CD4-positive, alpha-beta memory T cell (primary cell): ENCODE data around the gene ANKRD36C. TPM values are rescaled to one million over a fixed set of nuclear protein-coding genes. Genes with fewer than 3 reads are reported as not detected.
"Not testable (repeated sequence)": the region's sequence is repeated elsewhere in the genome, so short reads cannot be mapped to it uniquely, and the experiment has no call there.

Experiments
- CTCF ChIA-PET: fragments of 350-600 bp; sonication (Branson Sonifier 250); formaldehyde crosslinking; loops from one replicate; lab custom pipeline; 2021; ENCODE audit warnings: inconsistent platforms; ENCODE audit not compliant: partially characterized antibody; lab: Charles Lee
- POLR2A ChIA-PET: fragments of 350-600 bp; sonication (Branson Sonifier 250); formaldehyde crosslinking; loops from one replicate; lab custom pipeline; 2021; ENCODE audit not compliant: partially characterized antibody; lab: Charles Lee
- DNase-seq, 5 donors: peaks; one replicate each; pipeline versions ENCODE4 v3.0.0 to v3.0.0-alpha.2; 2020 to 2022; ENCODE audit warnings: mixed read lengths in 1 of 5
- H3K27ac ChIP-seq: one replicate; pipeline ENCODE4 v1.7.0; 2013; ENCODE audit warnings: low read depth, low read length
- H3K27me3 ChIP-seq: 2 replicates; pipeline ENCODE4 v1.7.0; 2013; ENCODE audit warnings: mild to moderate bottlenecking, low read length, moderate library complexity; ENCODE audit not compliant: insufficient read depth
- H3K36me3 ChIP-seq: 2 replicates; pipeline ENCODE4 v1.7.0; 2013; ENCODE audit warnings: mild to moderate bottlenecking, low read length, moderate library complexity; ENCODE audit not compliant: insufficient read depth
- H3K4me1 ChIP-seq: 2 replicates; pipeline ENCODE4 v1.7.0; 2013; ENCODE audit warnings: mild to moderate bottlenecking, low read length, moderate library complexity; ENCODE audit not compliant: insufficient read depth
- H3K4me3 ChIP-seq, 2 donors: one replicate each; pipeline ENCODE4 v1.7.0; 2013; ENCODE audit warnings: low read length in 2 of 2, mild to moderate bottlenecking in 1 of 2
- H3K9me3 ChIP-seq, 2 donors: one replicate each; pipeline ENCODE4 v1.7.0; 2013; ENCODE audit warnings: low read length in 2 of 2, control low read depth in 1 of 2; ENCODE audit not compliant: control insufficient read depth in 1 of 2
- H3K27ac Mint-ChIP-seq, 7 donors: one replicate each; pipeline ENCODE4 v1.8.0; 2020 to 2021; ENCODE audit warnings: mixed read lengths in 7 of 7, mild to moderate bottlenecking in 6 of 7, inconsistent platforms in 3 of 7, moderate library complexity in 3 of 7
- H3K27me3 Mint-ChIP-seq, 2 donors: one replicate each; pipeline ENCODE4 v1.8.0; 2020 to 2021; ENCODE audit warnings: mixed read lengths in 2 of 2
- H3K36me3 Mint-ChIP-seq, 2 donors: one replicate each; pipeline ENCODE4 v1.8.0; 2020 to 2021; ENCODE audit warnings: mixed read lengths in 2 of 2, inconsistent platforms in 1 of 2, mild to moderate bottlenecking in 1 of 2
- H3K4me1 Mint-ChIP-seq, 4 donors: one replicate each; pipeline ENCODE4 v1.8.0; 2020 to 2021; ENCODE audit warnings: mixed read lengths in 4 of 4, mild to moderate bottlenecking in 1 of 4
- H3K4me3 Mint-ChIP-seq, 8 donors: one replicate each; pipeline ENCODE4 v1.8.0; 2020 to 2021; ENCODE audit warnings: mixed read lengths in 8 of 8, mild to moderate bottlenecking in 7 of 8, moderate library complexity in 6 of 8, inconsistent platforms in 3 of 8
- H3K9me3 Mint-ChIP-seq, 8 donors: one replicate each; pipeline ENCODE4 v1.8.0; 2020 to 2021; ENCODE audit warnings: mixed read lengths in 8 of 8, mild to moderate bottlenecking in 5 of 8, inconsistent platforms in 3 of 8, moderate library complexity in 1 of 8
- intact Hi-C: fragments of 100-400 bp; cut with micrococcal nuclease; formaldehyde crosslinking; loops from one replicate; pipeline ENCODE4 v1.15.1; 2023
- polyA plus RNA-seq, 2 donors: library from polyadenylated mRNA; unstranded; fragments of 300-500 nt; fragmentation: Illumina TruSeq; gene quantifications; one replicate each; pipeline ENCODE4 v1.2.3, GENCODE V29; 2021
- total RNA-seq, 2 experiments: library from RNA; stranded (reverse); gene quantifications; one replicate each; pipeline ENCODE4 v1.2.3, GENCODE V29; 2021

Gene ANKRD36C
- total and polyA plus RNA-seq, 4 experiments from 2014 or later, result 6.8 to 93.4 (median 57.3) TPM

DNA sequence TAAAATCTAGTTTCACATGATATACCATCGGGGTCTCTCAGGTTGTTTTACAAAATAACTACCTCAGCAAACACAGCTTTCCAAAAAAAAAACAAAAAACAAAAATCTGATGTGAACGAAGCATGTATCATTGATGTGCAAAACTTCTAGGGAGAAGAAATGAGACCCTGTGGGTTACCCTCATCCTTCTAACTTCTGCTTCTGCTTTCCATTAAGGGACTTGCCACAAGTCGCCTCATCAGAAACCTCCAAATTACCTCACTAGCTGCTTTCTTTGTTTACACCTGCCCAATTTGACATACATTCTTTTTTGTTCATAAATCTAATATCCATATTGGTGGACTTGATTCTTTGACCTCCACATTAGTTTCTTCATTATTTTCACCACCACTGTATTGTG is 60.9 kb downstream of the ANKRD36C start:
- H3K27ac ChIP-seq, DNase-seq, H3K4me3 Mint-ChIP-seq, H3K4me1 ChIP-seq, H3K9me3 Mint-ChIP-seq, H3K27me3 Mint-ChIP-seq, H3K4me3 ChIP-seq, CTCF ChIA-PET, H3K9me3 ChIP-seq, H3K36me3 ChIP-seq, intact Hi-C loops, POLR2A ChIA-PET, H3K27ac Mint-ChIP-seq, H3K4me1 Mint-ChIP-seq, H3K27me3 ChIP-seq: not testable (repeated sequence)
- peaks cover 42 to 43% of the 10 kb centered on the region in 2 donors for H3K36me3 Mint-ChIP-seq

DNA sequence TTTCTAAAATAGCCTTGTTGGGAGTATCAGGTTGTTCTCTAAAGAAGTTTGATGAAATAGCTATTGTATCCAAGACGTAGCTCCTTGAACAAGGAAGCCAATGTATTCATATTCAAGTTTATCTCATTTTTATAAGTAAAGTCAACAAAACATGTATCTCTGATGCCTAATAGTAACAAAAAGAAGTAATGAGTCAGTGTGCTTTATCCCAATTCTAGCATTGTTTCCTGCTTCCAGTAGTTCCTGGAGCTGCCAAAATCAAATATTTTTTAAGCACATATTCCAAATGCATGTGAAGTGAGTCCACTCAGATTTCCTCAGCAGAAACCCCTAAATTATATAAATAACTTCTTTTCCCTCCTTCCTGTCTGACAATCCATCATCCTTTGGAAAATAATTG is 74.6 kb downstream of the ANKRD36C start:
- H3K27me3 Mint-ChIP-seq, H3K27ac Mint-ChIP-seq, H3K9me3 Mint-ChIP-seq, H3K4me3 ChIP-seq, H3K4me3 Mint-ChIP-seq, H3K27ac ChIP-seq, H3K27me3 ChIP-seq, intact Hi-C loops, POLR2A ChIA-PET, CTCF ChIA-PET, H3K36me3 ChIP-seq, DNase-seq, H3K4me1 Mint-ChIP-seq, H3K9me3 ChIP-seq, H3K4me1 ChIP-seq: not testable (repeated sequence)
- H3K36me3 Mint-ChIP-seq, result peaks cover 61 to 66% of the 10 kb centered on the region in 2 donors

DNA sequence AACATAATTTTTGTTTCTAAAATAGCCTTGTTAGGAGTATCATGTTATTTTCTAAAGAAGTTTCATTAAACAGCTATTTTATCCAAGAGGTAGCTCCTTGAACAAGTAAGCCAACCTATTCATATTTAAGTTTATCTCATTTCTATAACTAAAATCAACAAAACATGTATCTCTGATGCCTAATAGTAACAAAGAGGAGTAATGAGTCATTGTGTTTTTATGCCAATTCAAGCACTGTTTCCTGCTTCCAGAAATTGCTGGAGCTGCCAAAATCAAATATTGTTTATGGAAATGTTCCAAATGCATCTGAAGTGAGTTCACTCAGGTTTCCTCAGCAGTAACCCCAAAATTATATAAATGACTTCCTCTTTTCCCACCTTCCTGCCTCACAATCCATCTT is 76.5 kb downstream of the ANKRD36C start:
- H3K4me3 Mint-ChIP-seq, H3K4me1 Mint-ChIP-seq, H3K27me3 ChIP-seq, H3K36me3 ChIP-seq, intact Hi-C loops, H3K27ac ChIP-seq, CTCF ChIA-PET, H3K27ac Mint-ChIP-seq, DNase-seq, H3K9me3 ChIP-seq, H3K9me3 Mint-ChIP-seq, POLR2A ChIA-PET, H3K4me1 ChIP-seq, H3K27me3 Mint-ChIP-seq, H3K4me3 ChIP-seq: not testable (repeated sequence)
- H3K36me3 Mint-ChIP-seq, result peaks cover 65 to 73% of the 10 kb centered on the region in 2 donors

DNA sequence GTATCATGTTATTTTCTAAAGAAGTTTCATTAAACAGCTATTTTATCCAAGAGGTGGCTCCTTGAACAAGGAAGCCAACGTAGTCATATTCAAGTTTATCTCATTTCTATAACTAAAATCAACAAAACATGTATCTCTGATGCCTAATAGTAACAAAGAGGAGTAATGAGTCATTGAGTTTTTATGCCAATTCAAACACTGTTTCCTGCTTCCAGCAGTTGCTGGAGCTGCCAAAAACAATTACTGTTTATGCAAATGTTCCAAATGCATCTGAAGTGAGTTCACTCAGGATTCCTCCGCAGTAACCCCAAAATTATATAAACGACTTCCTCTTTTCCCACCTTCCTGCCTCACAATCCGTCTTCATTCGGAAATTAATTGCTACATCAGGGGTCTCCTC is 80.2 kb downstream of the ANKRD36C start:
- H3K9me3 Mint-ChIP-seq, DNase-seq, H3K4me3 Mint-ChIP-seq, H3K27ac ChIP-seq, H3K9me3 ChIP-seq, intact Hi-C loops, CTCF ChIA-PET, H3K27me3 ChIP-seq, H3K4me3 ChIP-seq, H3K4me1 Mint-ChIP-seq, POLR2A ChIA-PET, H3K4me1 ChIP-seq, H3K27me3 Mint-ChIP-seq, H3K36me3 ChIP-seq, H3K27ac Mint-ChIP-seq: not testable (repeated sequence)
- peaks cover 49 to 56% of the 10 kb centered on the region in 2 donors for H3K36me3 Mint-ChIP-seq

DNA sequence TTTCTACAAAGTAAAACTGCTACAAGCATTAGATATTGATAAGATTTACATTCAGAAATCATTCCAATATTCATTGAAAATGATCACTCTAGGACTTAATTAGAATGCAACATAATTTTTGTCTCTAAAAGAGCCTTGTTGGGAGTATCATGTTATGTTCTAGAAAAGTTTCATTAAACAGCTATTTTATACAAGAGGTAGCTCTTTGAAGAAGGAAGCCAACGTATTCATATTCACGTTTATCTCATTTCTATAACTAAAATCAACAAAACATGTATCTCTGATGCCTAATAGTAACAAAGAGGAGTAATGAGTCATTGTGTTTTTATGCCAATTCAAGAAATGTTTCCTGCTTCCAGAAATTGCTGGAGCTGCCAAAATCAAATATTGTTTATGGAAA is 97.2 kb downstream of the ANKRD36C start:
- H3K36me3 Mint-ChIP-seq, result peaks cover 16 to 38% of the 10 kb centered on the region in 2 donors
- H3K27me3 Mint-ChIP-seq, H3K36me3 ChIP-seq, H3K4me1 ChIP-seq, POLR2A ChIA-PET, H3K4me3 ChIP-seq, H3K4me1 Mint-ChIP-seq, intact Hi-C loops, H3K9me3 Mint-ChIP-seq, H3K27ac ChIP-seq, DNase-seq, H3K27me3 ChIP-seq, H3K9me3 ChIP-seq, CTCF ChIA-PET, H3K4me3 Mint-ChIP-seq, H3K27ac Mint-ChIP-seq: not testable (repeated sequence)

DNA sequence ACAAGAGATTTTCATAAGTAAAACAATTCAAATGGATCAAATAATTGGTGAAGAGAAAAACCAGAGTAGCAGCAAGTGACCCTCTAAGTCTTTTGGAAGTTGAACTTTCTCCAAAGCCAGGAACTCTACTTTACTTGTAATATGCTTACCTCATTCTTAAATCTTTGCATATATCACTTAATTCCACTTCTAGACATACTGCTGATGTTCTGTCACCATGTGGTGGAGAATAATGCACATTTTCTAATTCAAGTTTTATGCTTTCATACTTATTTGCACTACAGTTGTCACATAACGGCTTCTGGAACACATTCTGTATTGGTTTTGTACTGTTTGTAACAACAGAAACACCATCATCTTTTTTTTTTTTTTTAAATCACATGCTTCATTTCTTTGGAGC is 123.7 kb downstream of the ANKRD36C start:
- H3K27ac ChIP-seq, H3K4me1 ChIP-seq, H3K9me3 ChIP-seq, CTCF ChIA-PET, H3K4me1 Mint-ChIP-seq, H3K36me3 ChIP-seq, intact Hi-C loops, POLR2A ChIA-PET, H3K27me3 ChIP-seq, DNase-seq, H3K27ac Mint-ChIP-seq, H3K4me3 Mint-ChIP-seq, H3K9me3 Mint-ChIP-seq, H3K27me3 Mint-ChIP-seq, H3K4me3 ChIP-seq: not testable (repeated sequence)
- H3K36me3 Mint-ChIP-seq, result peaks cover 9 to 12% of the 10 kb centered on the region in 2 donors

DNA sequence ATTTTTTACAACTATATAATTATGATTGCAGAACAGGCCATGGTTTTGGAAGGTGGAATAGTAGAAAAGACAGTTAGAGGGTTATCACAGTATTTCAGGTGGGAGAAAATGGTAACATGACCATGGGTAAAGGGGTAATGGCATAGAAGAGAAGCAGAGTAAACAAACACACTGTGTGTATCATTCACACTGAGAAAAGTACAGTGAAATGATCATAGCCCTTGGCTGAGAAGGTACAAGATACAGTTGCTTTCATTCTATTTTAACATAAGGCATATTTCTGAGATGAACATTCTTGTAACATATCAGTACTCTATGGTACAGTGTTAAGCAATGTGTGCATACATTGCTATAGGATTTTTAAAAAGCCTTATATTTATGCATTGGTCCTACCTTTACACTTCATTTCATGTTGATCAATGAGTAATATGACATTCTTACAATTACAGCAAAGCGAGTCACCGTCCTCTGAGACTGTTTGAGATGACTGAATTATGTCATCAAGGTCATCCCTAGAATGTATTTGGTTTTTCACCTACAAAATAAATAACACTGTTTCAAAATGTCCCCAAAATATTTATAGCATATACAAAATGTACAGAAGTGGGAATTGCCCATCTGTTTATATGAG is 124.5 kb downstream of the ANKRD36C start:
- H3K27ac Mint-ChIP-seq, H3K9me3 Mint-ChIP-seq, H3K9me3 ChIP-seq, H3K36me3 ChIP-seq, H3K4me3 ChIP-seq, H3K27ac ChIP-seq, H3K4me1 ChIP-seq, DNase-seq, H3K4me1 Mint-ChIP-seq, H3K27me3 Mint-ChIP-seq, CTCF ChIA-PET, H3K27me3 ChIP-seq, intact Hi-C loops, POLR2A ChIA-PET: not testable (repeated sequence)
- Mint-ChIP-seq H3K4me3 (peak overlapping the region in 1 of 8 donors; percentile 33), H3K36me3 (peaks cover 9 to 12% of the 10 kb centered on the region in 2 donors)

DNA sequence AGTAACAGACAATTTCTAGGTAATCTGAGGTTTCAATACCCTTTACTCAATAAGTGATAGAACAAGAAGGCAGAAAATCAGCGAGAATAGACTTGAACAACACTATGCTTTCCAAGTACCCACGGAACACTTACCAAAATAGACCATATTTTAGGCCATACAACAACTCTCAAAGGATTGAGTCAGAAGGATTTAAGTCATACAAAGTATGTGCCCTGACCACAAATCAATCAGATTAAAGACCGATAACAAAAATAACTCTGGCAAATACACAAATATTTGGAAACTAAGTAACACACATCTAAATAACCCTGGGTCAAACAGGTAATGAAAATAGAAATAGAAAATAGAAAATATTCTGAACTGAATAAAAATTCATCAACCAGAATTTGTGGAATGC is 129.5 kb downstream of the ANKRD36C start:
- H3K4me1 ChIP-seq, H3K4me3 Mint-ChIP-seq, H3K27me3 ChIP-seq, POLR2A ChIA-PET, H3K4me3 ChIP-seq, H3K4me1 Mint-ChIP-seq, H3K9me3 ChIP-seq, H3K27ac ChIP-seq, H3K9me3 Mint-ChIP-seq, H3K27ac Mint-ChIP-seq, H3K36me3 ChIP-seq, H3K27me3 Mint-ChIP-seq, intact Hi-C loops, CTCF ChIA-PET, DNase-seq: not testable (repeated sequence)
- H3K36me3 Mint-ChIP-seq, result peaks cover 12 to 16% of the 10 kb centered on the region in 2 donors
